ENCODE data around the gene NAE1. TPM values are rescaled to one million over a fixed set of nuclear protein-coding genes. Genes with fewer than 3 reads are reported as not detected.

Gene NAE1
- total RNA-seq: 55.0 and 69.4 TPM in 2 replicates

DNA sequence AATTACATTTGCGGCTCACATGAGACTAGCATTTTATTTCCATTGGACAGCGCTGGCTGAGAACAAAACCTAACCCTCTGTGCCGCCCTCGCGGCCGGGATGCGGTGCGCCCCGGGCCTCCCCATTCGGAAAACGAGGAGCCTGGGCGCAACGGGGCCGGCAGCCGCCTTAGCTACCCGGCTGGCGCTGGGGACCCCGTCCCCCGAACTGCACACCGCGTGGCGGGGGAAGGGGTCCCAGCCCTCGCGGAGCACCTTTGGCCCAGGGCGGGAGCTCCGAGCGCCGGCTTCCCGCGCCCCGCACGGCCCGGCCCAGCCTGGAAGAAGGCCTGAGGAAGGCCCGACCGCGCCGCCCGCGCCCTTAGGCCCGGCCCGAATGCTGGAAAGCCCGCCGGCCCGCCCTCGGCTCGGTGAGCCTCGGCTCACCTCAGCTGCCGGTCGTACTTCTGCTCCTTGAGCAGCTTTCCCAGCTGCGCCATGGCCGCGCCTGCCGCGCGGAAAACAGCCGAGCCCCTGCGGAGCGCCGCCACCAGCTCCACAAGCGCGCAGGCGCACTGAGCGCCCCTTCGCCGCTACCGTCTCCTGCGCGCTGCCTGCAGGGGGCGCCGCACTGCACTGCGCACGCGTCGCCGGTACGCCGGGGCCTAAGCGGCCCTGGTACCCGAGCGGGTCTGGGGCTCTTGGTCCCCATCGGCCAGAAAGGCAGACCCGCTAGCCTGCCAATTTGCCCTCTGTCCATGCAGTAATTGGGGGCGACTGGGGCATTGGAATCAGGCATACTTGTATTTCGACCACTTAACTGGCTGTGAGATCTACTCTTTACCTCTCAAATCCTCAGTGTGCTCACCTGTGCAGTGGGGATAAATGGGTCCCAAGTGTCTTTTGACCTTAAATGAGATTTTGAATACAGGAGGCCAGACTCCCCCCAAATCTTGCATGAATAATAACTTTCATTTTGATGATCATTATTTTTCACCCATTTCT lies at the start of gene NAE1:
NAE1 (minus strand) TSS at position 555 of the 983 bp plus-strand sequence; CDS start at position 478, 77 bp downstream.

DNA sequence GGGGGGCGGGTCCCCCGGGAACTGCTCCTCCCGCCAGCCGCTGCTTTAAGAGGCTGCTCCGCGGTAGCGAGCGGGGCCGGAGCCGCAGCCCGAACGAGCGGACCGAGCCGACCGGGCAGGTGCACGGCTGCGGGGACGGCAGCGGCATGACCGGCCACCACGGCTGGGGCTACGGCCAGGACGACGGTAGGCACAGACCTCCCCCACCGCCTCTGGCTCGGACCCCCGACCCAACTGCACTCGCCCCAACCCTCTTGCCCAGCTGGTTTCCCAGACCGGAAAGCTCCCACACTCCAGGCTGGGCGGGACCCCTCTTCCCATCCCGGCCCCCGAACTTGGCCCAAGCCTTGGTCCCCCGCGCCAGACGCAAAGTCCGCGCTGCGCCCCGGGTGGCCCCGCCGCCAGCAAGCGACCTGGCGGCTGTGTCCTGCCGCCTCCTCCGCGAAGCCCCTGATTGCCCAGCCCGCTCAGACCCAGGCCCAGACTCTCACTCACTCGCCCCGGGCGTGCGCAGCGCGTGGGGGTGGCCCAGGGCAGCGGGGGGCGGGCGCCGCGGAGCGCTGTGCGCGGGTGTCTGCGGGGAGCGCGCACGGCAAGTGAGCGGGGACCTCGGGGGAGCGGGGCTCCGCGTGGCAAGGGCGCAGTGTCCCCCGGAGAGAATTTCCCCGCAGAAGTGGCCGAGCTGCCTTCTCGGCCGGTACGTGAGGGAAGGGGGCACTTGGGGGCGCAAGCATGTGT lies 13.7 kb upstream of the NAE1 start, which contains the start of gene CA7:
CA7 (plus strand) TSS at position 73 of the 738 bp plus-strand sequence; CDS start at position 147, 74 bp downstream.

DNA sequence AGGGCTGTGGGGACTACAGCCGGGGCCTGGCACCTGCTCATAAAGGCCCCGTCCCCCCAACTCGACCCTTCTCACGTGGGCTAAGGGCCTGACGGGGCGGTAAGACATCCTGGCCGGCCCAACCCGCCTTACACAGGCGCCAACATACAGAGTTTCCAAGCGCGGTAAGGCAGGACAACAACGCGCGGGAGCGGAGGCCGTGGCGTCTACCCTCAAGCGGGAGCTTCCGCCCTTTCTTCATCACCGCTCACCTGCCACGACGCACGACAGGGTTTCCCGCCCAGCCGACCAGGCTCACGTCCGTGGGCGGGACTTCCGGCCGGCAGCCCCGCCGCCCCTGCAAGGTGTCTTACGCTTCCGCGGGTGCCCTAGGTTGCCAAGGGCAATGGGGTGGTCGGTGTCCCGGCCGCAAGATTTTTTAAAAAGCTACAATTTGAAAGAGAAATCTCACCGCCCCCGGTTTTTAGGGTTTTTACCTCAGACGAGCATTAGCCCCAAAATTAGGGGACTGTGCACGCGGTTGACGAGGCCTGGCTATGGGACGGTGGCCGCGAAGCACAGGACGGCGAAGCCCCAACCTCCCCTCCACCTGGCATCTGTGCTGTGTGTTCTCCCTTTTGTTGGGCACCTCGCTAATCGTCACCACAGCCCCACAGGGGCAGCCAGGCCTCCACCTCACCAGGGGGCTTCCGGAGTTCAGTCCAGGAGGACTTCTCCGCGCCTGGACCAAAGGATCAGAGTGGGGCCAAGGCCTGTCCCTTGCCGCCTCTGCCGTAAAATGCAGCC lies 29.3 kb downstream of the NAE1 start, which contains the start of gene TERB1:
TERB1 (minus strand) TSS at position 265 of the 786 bp plus-strand sequence. CDS start 4,786 bp downstream, outside the sequence.

Other genes starting within 250 kb of the NAE1 start
- gene CMTM3, start 226.3 kb downstream of the NAE1 start, total RNA-seq: 7.8 and 9.4 TPM in 2 replicates
- gene CMTM4, start 134.2 kb downstream of the NAE1 start, total RNA-seq: 12.9 and 15.9 TPM in 2 replicates
- 104 and 122 TPM in 2 replicates for gene DYNC1LI2, start 79.4 kb downstream of the NAE1 start, total RNA-seq
- gene TERB1, start 29.4 kb downstream of the NAE1 start, total RNA-seq: under 0.01 and 0.09 TPM in 2 replicates
- not detected in 2 replicates for gene CA7, start 13.4 kb upstream of the NAE1 start, total RNA-seq
- 7.5 and 11.5 TPM in 2 replicates for gene PDP2, start 49.5 kb upstream of the NAE1 start, total RNA-seq
- gene CDH16, start 87.9 kb upstream of the NAE1 start, total RNA-seq: not detected in 2 replicates
- gene RRAD, start 94.6 kb upstream of the NAE1 start, total RNA-seq: 7.1 and 13.5 TPM in 2 replicates
- 180 and 234 TPM in 2 replicates for gene CIAO2B, start 103.4 kb upstream of the NAE1 start, total RNA-seq
- gene CES2, start 104.5 kb upstream of the NAE1 start, total RNA-seq: 24.1 and 25.9 TPM in 2 replicates
- 0.14 and 0.28 TPM in 2 replicates for gene CES3, start 130.3 kb upstream of the NAE1 start, total RNA-seq
- gene CES4A, start 157.6 kb upstream of the NAE1 start, total RNA-seq: 2.3 and 2.8 TPM in 2 replicates
- gene CBFB, start 198.2 kb upstream of the NAE1 start, total RNA-seq: 43.9 and 84.4 TPM in 2 replicates